GM12872 (cell line): ENCODE results near the gene KCNS1.

Experiments
- CTCF ChIP-seq: IDR thresholded peaks from 3 replicates; pipeline ENCODE4 v1.5.1; 2011; ENCODE audit warnings: low read depth, mild to moderate bottlenecking, low read length, moderate library complexity; ENCODE audit not compliant: insufficient read depth

The KCNS1 gene

GRCh38 chr20:45113865-45114264 is 12.9 kb upstream of the KCNS1 start:
- TF ChIP-seq CTCF, result no peak

DNA sequence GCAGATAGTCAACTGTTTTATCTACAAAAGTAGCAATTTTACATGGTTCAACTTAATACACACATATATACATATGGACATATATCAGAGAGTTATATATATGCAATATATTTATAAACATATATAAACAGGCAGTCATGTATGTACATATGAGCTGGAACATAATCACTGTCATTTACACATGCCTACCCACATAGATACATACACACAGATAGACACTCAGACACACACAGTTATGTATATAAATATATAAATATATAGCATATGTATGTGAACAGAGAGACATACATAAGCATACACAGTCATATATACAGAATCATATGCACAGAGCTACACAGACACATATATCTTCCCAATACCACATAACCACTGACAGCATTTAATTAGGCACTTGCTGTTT is 11.8 kb upstream of the KCNS1 start:
- TF ChIP-seq CTCF, result no peak

DNA sequence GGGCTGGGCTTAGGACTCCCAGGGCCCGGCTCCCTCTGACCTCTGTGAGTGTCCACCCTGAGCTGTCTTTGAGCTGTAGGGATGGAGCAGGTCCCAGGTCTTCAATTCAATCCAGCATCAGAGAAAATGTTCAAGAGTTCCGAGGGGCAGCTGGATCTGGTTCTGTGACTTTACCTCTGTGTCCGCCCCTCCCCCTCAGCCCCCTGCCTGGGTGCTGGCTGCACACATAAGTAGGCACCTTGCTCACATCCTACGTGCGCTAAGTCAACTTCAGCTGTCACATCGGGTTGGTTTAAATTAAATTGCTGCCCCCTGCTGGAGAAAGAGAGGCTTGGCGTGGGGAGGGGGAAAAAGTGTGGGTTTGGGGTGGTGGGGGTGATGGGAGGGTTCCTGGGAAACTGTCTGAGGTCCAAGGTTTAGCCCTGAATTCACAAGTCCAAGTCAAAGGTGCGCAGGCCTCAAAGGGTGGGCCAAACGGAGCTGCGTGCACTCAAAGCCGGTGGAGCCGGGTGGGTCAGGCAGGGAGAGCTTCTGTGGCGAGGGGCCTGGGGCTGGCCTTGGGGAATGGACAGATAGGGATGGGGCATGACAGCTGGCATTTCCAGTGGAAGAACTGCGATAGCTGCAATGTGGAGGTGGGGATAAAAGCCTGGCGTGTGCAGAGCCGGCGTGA is 11.0 kb upstream of the KCNS1 start:
- TF ChIP-seq CTCF, result peak; percentile 57

- TF ChIP-seq CTCF, result no peak
These were observed 10.4 kb upstream of the KCNS1 start for GRCh38 chr20:45111285-45111684.

DNA sequence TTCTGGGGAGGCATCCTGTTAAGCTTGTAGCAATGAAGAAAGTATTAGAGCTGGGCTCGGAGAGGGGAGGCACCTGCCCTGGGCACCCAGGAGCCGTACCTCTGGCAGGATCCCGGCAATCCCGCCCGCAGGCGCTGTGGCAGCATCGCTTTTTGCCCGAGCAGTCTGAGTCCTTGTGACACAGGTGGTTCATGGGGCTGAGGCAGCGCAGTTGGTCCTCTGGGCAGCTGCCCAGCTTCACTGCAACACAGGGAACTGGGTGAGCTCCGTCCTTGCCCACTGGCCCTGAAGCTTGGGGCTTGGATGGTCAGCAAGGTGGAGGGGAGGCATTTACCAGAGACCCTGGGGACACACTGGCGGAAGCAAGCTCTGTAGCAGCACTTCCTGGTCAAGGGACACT is 9.4 kb upstream of the KCNS1 start:
- no peak for TF ChIP-seq CTCF

DNA sequence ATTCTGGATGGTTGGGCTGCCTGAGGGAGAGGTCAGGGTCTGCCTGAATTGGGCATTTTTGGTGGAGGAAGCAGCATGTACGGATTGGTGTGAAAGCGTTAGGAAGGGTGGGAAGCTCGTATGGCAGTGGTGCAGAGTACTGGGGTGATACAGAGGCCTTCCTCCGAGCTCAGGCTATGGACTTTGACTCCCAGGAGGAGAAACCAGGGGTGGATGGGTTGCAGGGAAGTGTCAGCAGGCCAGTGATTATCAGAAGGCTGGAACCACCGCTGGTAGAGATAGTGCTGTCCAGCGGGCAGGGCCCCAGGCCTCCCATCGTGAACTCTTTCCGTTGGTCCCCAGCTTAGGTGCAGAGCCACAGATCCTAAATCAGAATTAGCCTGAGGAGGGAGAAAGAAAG is 8.7 kb upstream of the KCNS1 start:
- TF ChIP-seq CTCF, result no peak

DNA sequence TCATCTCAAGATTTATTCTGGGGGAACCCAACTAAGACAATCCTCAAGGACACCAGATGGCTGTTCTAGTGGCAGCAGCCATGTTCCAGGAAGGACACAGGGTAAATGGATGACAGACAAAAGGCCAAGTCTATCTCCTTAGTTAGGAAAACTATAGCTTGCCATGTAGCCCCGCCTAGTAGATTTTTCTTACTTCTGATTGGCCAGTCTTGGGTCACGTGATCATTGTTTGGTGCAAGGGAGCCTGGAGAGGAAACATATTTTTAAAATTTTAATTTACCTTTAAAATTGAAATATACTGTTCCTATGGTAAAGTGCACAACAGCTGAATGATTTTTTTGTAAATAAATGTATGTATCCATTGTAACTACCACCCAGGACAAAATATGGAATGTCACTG is 4.4 kb upstream of the KCNS1 start:
- no peak for TF ChIP-seq CTCF

DNA sequence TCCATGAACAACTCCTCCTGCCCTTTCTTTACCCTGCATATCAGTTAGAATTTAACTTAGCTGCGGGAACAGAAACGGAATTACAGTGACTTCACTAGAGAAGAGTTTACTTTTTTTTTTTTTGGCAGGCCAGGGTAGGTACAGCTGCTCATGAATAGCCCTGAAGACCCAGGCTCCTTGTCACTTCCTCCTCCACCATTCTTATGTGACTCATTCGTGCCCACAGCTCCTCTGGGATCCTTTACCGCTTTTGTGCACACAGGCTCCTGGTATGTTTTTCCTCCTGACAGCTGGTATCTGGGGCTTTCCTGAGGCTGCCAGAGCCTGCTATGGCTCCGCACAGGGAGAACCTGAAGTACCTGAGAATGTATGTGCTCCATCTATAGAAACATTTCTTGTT is 3.9 kb upstream of the KCNS1 start:
- TF ChIP-seq CTCF, result no peak
